ENCODE measurements around the gene KLF15.
"Not testable (repeated sequence)": the region's sequence is repeated elsewhere in the genome, so short reads cannot be mapped to it uniquely, and the experiment has no call there.

KLF15 gene

DNA sequence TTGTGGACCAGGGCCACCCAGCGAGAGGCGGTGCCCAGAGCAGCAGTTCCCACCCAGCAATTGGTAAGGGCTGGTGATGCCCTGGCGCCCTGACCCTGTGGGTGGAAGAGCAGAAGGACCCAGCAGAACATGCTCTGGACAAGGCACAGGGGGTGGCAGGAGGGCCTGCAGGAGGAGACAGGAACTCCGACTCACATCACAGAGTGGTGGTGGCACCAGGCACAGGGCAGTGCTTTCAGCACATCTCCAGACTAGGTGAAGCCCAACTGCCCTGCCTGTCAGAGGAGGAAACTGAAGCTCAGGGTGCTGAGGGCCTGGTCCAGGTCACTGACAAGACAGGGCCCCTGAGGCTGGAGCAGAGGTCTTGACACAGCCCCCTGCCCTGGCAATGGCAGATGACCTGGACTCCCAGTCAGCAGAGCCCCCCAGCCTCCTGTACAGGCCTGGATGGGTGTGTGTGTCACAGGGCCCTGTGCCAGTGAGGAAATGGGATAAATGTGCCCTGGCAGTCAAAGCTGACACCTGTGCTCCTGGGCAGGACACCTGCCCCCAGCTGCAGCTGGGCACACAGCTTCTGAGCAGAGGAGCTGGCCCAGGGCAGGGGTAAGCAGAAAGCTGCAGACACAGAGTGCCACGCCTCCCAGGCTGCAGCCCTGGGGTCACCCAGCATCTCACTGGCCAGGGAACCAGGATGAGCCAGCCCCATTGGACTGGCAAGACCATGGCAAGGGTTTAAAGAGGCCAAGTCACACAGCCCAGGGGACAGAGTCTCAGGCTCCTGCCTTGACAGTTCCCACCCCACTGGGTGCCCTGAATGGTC is 11.4 kb downstream of the KLF15 start:
- DNase-seq: no peak

DNA sequence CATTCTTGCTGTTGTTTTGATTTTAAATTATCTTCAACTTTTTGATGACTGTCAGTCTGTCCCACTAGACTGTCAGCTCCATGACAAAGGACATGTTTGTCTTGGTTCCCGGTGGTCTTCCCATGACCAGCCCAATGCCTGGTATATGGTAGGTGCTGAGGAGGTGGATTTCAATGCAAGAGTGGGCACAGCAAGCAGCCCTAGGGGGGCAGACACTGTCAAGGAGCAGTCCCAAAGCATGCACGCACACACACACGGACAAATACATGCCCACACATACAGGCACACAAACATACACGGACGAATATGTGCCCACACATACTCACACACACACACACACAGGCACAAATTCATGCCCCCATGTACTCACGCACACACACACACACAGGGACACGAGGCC is 12.0 kb downstream of the KLF15 start:
- no peak for DNase-seq

DNA sequence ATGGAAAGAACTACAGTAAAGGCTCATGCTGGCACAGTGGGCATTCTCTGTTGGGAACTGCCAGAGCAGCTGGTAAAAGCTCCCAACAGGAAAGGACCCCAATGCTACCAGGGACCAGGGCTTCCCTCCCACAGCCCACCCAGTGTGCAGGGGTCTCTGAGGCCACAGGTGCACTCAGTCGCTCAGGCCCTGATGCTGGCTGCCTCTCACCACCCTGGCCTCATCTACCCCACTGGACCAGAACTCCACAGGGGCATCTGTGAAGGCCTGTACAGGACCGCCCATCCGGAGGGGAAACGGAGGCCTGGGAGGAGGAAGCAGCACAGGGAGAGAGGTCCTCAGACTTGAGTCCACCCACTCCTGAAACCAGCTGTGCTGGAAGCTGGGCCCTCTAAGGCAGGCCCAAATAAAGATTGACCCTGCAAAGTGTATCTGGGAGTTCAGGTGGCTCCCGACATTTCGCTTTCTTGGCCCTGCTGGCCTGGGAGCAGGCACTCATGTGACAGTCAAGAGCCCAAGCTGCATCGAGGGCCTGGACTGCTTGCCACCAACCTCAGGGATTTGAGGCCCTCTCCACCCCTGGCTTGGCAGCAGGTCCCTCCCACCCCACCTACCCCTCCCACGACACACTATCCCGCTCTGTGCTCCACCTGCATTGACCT is 12.7 kb downstream of the KLF15 start:
- DNase-seq: no peak

DNA sequence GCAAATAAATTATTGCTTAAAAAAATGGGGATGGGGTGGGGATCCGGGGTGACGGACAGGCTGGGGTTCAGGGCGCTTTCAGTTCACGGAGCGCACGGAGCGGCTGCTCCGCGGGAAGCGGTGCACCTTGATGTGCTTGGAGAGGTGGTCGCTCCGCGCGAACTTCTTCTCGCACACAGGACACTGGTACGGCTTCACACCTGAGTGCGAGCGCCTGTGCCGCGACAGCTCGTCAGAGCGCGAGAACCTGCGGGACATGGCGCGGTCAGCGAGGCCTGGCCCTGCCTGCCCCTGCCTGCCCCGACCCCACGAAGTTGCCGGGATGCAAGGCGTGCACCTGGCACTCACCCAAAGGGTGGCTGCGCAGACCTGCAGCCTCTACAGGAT is 13.6 kb downstream of the KLF15 start:
- DNase-seq: no peak

DNA sequence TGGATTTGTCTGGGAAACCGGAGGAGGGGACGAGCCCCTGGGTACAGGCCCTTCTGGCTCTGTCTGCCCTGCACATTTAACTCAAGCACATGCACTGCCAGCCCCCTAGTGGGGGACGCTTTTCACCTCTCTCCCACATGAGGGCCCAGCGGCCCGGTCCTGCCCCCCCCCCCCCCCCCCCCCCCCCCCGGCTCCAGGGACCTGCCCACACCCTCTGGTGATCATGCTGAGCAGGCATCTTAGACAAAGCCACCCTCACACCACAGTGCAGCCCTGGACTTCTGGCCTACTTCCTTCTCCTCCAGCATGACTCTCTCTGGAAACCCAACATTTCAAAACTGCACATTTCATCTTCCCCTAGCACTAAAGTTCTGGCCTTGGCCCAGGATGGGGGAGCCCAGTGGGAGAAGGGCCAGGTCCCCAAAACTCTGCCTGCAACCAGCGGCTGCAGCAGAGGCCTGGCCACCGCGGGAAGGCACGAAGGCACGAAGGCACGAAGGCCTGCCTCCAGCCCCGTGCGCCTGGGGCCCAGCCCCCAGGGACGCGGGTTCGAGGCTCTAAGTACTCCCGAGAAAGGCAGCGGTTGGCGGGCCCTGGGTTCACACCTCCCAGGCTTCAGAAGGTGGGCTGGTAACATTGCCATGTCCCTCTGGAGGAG is 14.1 kb downstream of the KLF15 start:
- no peak for DNase-seq

DNA sequence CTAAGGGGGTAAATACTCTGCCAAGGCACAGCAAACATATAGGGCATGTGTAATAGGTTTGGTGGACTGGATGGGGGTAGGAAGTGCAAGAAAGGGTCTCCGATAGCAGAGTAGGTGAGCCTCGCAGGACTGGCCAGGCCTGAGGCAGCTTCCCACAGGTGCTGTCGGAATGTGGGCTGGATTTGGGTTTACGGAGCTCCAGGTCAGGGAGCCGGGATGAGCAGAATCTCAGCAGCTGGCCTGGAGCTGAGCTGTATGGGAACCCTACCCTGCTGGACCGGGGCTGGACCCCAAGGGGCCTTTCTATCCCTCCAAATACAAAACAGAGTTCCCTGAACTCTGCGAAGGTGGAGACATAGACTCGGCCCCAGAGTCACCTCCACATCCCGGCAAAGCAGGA is 15.0 kb downstream of the KLF15 start:
- DNase-seq: no peak

DNA sequence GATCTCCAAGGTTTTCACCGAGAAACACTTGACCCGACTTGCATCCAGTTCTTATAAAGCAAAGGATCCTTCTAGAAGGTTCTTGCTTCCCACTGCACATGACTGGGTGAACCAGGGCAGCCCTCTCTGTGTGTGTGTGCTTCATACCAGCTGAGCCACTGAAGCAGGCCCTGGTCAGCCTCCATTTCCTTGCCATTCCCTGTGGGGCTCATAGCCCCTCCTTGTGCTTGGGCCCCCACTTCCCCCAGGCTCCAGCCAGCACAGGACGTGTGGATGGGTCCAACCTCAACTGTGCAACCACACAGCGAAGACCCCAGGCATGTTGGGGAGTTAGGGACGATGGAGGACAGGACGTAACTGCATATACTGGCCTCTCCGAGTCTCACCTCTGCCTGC is 15.5 kb downstream of the KLF15 start:
- no peak for DNase-seq

DNA sequence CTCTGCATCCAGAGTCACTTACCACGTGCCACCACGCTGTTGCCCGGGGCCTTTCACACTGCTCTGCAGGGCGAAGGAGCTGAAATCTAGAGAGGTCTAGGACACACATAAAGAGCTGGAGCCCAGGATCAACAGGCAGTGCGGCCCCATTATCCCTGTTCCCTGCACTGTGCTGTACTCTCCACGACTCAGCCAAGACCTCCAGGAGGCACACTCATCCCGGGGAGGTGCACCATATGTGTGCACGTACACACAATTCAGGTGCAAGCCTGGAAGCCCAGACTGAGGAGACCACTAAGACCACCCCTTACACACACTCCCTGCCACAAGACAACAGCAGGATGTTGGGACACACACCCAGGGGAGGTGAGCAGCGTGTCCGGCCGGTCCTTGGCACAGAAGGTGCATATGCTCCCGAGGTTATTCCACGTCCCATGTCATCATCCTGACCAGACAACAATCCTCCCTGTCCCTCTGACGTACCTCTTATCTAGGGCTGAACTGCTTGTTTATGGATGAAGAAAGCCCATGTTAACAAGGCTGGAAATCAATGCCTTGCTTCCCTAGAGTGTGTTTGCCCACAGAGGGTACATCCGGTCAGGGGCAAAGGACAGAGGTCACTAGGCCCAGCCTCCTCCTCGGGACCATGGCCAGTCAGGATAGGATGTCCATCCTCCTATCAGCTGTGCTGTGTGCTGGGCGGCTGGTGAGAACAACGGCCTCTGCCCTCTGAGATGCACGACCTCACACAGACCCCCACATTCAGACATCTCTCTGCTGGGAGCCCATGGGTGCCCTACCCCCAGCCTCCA is 16.1 kb downstream of the KLF15 start:
- no peak for DNase-seq

DNA sequence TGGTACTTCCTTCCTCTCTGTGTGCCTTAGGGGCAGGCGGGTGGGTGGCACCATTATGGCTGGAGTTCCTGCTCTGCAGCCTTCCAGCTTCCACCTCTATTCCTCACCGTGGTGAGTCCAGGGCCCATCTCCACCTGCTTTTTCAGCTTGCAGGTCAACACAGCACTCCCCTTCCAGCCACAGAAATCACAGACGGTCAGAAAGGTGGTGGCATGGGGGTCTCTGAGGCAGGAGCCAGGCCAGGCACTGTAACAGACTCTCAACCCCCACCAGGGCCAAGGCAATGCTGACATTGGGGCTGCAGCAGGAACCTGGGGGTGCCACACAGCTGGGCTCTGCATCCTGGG is 16.6 kb downstream of the KLF15 start:
- no peak for DNase-seq

DNA sequence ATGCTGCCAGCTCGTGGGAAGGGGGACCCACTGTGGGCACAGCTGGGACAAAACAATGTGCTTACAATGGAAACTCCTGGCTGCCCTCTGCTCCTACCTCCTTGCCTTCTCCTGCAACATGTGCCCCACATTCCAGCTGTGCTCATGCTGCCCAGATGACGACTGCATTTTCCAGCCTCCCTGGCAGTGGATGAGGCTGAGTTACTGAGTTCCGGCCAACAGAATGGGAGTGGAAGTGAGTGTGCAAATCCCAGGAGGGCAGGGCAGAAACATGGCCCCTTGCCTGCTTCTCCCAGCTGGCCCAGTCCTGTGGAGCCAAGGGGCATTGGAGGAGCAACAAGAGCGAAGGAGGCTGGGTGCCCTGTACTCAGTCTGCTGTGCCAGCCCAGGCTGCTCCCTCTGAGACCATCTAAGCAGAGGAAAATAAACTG is 17.1 kb downstream of the KLF15 start:
- DNase-seq: no peak

DNA sequence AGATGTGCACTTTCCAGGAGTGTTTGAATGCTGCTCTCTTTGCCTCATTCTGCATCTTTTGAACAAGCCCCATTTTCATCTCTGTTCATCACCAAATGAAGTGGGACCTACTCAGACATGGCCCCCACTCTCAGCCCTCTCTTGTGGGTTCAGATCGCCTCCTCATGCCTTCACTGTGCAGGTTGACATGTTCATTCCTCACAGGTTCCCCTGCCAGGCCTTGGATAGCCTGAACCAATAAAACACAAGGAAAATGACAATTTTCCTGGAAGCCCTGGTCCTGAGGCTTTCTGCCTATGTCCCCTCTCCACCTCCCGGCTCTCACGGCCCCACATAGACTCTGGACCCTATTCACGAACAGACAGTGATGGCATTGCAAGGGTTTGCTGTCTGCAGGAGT is 17.7 kb downstream of the KLF15 start:
- DNase-seq: no peak

DNA sequence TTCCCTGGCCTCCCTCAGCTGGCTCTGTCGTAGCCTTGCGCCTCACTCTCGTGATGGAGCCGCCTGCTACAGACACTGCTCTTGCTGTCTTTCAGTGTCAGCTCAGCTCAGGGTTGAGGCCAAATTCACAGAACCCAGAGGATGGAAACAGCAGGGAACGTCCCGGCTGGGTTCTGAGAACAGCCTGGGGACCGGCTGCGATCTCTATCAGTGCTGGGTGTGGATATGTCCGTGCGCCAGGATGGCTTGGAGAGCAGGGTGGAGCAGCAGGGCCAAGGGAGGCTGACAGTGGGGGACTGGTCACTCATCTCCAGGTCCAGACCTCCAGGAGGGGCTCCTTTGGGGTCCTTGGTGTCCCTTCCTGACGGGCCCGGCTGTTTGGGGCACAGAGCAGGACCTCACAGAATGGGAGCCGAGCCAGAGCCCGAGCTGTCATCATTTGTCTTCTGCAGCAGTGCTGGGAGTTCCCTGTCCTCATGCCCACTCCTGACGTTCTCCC is 18.4 kb downstream of the KLF15 start:
- no peak for DNase-seq

DNA sequence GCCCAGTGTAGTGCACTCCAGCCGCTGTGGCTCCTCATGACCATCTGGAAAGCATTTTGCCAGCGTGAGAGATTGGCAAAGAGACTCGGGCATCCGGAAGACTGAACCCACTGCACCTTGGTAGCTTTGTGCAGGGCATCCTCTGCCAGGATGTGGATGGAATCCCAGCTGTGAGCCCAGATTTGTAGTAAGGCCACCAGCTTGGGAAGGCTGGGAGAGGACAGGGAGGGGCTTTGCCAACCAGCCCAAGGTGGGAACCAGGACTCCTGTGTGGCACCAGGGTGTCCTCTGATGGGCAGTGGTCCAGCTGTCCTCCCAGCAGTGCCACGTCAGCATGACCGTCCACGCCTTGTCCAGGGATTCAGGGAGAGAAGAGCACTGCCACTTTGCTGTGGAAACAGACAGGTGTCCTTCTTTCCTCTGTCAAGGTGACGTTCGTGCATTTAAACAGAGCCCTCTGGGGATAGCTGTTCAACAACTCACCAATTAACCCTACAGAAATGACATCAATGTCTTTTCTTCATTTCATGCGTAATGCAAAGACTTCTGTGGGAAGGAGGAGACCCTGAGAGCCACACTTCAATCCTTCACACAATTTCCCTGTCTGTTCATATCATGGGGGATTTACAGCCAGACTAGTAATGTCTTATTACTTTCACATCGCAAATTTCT is 19.1 kb downstream of the KLF15 start:
- DNase-seq: no peak

DNA sequence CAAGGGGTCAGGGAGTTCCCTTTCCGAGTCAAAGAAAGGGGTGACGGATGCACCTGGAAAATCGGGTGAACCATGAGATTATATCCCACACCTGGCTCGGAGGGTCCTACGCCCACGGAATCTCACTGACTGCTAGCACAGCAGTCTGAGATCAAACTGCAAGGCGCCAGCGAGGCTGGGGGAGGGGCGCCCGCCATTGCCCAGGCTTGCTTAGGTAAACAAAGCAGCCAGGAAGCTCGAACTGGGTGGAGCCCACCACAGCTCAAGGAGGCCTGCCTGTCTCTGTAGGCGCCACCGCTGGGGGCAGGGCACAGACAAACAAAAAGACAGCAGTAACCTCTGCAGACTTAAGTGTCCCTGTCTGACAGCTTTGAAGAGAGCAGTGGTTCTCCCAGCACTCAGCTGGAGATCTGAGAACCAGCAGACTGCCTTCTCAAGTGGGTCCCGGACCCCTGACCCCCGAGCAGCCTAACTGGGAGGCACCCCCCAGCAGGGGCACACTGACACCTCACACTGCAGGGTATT is 25.3 kb downstream of the KLF15 start:
- DNase-seq: not testable (repeated sequence)

DNA sequence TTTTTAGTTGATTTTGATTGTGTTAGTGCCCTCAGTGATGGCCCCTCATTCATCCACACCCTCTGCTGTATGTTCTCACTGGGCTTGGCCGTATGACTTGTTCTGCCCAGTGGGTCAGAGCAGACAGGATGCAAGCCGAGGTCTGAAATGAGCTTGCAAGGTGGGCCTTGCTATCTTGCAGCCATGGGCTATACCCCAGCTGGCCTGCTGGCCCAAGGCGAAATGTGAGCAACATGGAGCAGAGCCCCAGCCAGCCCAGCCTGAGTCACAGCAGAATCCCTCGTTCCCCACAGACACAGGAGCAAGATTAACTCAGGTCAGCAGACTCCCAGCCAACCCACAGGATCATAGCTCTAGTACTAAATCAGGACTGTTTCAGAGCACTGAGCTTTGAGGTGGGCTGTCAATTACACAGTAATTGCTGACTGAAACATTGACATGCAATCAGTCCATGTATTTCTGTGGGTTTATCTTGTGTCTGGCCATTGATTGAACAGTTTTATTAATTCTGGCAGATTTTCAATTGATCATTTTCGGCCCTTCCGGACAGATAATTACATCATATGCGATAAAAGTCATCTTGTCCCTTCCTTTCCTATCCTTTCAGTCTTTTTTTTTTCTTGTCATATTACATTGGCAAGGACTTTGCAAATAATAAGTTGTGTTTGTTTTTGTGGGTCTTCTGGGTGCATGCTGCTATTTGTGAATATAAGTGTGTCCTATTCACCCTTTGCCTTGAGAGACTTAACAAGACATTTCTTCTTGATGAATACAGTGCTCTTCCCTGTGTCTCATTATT is 27.1 kb downstream of the KLF15 start:
- no peak for DNase-seq

DNA sequence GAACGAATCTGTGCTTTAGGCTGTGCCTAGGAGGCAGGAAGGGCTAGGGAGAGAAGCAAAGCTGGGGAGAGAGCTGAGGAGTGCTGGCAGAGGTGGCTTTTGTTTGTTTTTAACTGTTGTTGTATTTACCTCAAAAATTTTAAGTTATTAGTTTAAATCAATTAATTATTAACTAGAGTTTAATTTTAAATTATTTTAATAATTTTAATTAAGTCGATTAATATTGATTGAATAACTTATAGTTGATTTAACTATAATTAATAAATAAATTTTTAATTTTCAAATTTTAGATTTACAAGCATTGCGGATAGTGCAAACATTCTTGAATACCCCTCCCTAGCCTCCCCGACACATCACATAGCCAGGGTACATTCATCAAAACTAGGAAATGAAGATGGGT is 30.6 kb downstream of the KLF15 start:
- DNase-seq: no peak

DNA sequence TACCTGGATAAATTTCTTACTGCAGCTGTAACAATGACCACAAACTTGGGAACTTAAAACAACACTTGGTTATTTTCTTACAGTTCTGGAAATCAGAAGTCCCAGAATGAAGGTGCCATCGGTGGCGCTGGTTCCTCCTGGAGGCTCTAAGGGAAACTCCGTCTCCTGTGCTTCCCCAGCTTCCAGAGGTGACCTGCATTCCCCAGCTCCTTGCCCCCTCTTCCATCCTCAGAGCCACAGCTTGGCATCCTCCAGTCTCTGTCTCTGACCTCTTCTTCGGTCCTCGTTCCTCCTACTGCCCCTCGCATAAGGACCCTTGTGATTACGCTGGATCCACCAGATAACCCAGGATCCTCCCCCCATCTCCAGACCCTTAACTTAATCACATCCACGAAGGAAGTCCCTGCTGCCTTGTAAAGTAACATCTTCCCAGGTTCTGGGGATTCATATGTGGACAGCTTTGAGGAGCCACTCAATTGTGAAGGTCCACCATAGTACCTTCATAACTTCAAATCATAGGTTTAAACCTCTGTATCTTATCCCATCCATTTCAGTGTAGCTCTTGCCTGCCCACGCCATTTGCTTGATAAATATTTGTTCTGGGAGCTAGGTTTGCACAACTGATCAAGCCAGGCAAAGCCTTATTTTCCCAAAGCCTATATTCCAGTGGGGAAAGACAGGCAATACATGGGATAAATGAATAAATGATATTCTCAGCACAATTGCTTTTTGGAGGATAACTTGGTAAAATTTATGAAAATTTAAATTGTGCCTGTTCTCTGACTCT is 34.8 kb downstream of the KLF15 start:
- DNase-seq: no peak

DNA sequence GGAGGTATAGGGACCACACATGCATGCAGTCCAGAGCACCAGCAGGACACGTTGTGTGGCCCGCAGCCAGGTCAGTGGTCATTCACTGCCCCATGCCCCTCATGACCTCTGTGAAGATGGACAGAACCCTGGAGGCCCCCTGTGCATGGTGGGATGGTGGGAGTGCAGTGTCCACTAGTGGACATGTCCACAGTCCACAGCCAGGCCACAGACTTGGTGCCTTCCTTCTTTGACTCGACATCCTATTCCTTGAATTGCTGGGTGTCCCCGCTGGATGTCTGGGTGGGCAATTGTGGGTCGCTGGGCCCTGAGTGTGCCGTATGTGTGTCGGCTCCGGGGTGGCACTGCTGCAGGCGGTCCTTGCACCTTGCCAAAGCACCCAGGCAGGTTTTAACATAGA is 35.7 kb downstream of the KLF15 start:
- no peak for DNase-seq

DNA sequence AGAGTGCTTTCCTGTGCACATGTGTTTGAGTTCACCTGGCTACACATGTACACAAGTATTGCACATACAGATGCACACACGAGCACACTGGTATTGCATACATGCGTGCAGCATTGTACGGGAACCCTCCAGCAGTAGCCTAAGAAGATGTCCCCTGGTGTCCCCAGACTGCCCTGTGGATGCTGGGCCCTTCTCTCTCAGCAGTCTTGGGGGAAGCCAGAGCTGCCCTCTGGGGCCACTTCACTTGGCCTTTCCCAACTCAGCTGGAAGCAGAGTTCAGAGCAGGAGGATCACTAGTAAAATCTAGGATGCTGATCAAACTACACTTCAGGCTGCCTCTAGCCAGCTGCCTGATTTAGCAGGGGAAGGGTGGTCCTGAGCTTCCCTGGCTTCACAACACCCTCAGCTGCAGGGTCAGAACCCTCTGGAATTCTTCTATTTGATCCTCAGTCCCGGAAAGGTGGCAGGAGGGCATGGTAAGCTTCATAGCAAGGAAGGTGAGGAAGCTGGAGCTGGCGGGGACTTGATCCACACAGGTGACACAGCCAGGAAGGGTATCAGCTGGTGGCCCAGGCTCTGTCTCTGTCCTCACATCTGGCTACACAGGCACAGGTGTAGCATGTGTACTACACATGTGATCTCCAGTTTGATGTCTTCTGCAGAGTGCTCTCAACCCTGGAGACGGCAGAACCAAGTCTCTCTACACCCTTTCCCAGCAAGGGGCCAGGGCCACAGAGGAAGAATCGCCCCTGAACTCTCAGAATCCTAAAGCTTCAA is 36.5 kb downstream of the KLF15 start:
- DNase-seq: no peak

All from activated gamma-delta T cell treated with Interleukin-2 at 50 U/mL for 16 hours (primary cell).